AG10803 (cell line): ENCODE data around the gene OTOP2.

Source experiments
- DNase-seq: peaks from one replicate; pipeline ENCODE4 v3.0.0; 2010; ENCODE audit warnings: low read depth
- H3K4me3 ChIP-seq: 2 replicates; pipeline ENCODE4 v1.5.1; 2011; ENCODE audit warnings: mild to moderate bottlenecking, low read length, control low read depth
- TF ChIP-seq, protein P1 (sequence below): conservative IDR thresholded peaks from 2 replicates; pipeline ENCODE4 v1.5.1; 2011; ENCODE audit warnings: mild to moderate bottlenecking, low read length, control low read depth, inconsistent platforms

The OTOP2 gene

DNA sequence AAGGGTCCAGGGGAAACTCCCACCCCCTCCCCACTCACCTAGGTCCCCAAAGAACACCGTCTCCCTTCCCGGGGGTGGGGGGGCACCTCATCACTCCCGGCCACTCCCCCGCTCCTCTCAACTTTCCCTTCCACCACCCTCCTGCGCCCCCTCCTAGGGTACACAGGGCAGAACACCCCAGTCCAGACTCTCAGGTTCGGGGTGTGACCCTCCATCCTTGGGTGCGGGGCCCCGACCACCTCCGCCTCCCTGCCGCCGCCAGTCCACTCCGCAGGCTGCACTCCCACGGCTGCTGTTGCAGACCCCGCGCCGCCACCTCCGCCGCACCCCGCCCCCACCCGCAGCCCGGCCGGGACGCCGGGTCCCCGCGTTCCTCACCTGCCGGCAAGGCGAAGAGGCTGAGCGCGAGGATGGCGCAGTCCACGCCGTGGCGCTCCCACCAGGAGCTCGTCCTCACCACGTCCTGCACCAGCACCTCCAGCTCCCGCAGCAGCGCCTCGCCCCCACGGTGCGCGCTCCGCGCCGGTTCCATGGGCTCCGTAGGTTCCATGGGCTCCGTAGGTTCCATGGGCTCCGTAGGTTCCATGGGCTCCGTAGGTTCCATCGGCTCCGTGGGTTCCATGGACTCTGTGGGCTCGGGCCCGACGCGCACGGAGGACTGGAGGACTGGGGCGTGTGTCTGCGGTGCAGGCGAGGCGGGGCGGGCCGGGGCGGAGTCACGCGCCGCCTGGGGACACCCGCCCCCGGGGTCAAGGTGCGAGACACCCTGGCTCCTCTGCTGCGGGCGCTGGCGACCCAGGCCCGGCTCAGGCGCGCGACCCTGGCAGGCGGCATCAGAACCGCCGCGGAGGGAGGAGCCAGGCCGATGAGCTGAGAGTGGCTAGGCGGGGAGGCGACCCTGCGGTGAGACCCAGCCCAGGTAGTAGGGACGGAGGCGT is 30.8 kb upstream of the OTOP2 start, which contains the start of gene FADS6:
TSS of gene FADS6 (minus strand) at position 660 of the 938 bp plus-strand sequence. CDS start at position 622, 38 bp downstream.
- DNase-seq: no peak

DNA sequence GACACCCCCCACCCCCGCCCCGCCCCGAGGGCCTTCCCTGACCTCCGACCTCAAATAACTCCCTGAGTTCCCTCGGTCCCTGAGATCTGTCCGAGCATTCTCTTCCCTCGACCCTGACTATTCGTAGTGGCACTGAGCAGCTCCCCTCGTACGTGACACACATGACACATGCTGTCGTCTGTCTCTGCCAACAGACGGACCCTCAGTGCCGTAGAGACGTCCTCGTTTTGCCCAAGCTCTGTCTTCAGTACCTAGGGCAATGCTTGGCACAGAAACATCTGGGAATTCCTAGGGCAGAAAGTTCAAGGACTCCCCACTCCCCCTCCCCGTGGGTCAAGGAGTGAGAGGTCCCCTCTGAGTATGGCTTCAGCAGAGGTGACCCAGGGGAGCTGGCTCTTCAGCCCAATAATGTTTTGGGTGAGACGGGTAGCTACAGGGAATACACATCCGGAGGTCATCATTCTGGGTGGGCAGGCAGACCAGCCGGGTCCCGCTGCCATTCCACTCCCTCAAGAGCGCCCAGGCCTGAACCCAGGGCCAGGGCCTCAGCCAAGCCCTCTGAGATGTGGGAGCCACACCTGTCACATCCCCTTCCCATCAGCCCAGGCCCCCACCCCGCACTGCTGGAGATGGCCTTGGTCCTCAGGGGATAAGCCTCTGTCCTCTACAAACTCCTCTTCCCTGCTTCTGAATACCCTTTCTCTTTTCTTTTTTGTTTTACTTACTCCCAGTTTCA is 30.0 kb upstream of the OTOP2 start:
- no peak overlapping the region for H3K4me3 ChIP-seq
- TF ChIP-seq, protein P1, sequence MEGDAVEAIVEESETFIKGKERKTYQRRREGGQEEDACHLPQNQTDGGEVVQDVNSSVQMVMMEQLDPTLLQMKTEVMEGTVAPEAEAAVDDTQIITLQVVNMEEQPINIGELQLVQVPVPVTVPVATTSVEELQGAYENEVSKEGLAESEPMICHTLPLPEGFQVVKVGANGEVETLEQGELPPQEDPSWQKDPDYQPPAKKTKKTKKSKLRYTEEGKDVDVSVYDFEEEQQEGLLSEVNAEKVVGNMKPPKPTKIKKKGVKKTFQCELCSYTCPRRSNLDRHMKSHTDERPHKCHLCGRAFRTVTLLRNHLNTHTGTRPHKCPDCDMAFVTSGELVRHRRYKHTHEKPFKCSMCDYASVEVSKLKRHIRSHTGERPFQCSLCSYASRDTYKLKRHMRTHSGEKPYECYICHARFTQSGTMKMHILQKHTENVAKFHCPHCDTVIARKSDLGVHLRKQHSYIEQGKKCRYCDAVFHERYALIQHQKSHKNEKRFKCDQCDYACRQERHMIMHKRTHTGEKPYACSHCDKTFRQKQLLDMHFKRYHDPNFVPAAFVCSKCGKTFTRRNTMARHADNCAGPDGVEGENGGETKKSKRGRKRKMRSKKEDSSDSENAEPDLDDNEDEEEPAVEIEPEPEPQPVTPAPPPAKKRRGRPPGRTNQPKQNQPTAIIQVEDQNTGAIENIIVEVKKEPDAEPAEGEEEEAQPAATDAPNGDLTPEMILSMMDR: no peak
- DNase-seq: no peak

More for the DNA sequence above, 30.8 kb upstream of the OTOP2 start, which contains the start of gene FADS6:
- TF ChIP-seq, protein P1: no peak
- no peak within 1 kb of the TSS for H3K4me3 ChIP-seq

DNA sequence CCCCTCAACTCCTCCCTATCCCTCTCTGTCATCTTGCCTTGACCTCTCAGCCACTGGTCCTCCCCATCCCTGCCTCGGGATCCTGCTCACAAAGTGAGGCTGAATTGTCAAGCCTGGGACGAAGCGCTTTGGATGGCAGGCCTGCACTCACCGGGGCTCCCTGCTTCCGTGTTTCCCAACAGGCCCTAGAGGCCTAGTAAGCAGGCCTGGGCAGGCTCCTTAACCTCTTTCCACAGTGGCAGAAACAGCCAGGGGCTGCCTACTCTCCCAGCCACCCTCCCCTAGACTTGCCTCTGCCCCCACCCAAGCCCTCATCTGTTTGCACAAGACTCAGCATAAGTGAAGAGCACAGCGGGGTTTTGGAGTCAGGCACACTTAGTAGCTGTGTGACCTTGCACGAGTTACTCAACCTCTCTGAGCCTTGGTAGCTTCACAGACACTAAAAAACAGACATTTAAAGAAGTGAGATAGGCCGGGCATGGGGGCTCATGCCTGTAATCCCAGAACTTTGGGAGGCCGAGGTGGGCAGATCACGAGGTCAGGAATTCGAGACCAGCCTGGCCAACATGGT is 25.6 kb upstream of the OTOP2 start:
- no peak for DNase-seq

DNA sequence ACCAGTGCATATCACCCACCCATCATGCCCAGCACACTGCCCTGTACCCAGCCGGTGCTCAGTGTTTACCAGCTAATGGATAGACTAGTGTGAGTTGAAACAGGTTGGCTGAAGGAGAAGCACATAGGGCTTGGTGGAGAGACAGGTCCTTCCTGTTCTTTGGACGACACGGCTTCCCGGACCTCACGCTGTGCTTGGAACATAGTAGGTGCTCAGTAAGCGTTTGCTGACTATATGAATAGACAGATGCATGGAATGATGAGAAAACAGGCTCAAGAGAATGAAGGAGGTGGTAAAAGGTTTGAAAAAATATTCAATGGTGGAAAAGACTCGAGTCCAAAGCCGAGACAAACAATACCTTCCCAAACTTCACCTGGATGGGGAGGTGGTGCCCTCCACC is 23.9 kb upstream of the OTOP2 start:
- no peak overlapping the region for H3K4me3 ChIP-seq
- TF ChIP-seq, protein P1: no peak
- DNase-seq: no peak

More for the DNA sequence above, 25.6 kb upstream of the OTOP2 start:
- no peak overlapping the region for H3K4me3 ChIP-seq
- TF ChIP-seq, protein P1: no peak

DNA sequence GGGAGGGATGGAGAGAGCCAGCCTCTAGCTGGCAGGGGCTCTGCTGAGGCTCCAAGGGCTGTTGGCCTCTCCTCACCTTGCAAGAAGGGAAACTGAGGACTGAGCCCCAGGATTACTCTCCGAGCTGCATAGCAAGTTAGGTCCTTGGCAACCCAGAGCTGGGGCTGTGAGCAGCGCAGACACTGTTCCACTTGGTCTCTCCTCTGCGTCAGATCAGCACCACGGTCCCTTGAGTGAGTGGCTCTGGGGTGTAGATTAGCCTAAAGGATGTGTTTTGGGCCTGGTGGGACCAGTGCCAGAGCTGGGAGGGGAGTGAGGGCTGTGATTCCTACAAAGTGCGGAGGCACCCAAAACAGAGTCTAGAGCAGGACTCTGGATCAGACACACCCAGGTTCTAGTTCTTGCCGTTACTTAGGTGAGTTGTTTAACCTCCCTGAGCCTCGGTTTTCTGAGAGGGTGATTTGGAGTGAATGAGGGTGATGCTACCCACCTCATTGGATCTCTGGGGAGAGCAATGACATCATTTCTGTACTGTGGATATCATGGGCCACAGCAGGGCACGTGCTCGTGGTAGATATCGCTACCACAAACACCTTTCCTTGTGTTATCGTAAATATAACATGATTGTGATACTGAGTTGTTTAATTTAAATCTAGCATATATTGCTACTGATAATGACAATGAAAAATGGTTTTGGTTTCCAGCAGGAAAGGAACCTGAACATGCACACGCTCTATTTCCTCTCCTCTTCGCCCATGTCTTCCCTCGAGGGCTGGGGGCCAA is 22.5 kb upstream of the OTOP2 start:
- TF ChIP-seq, protein P1: no peak
- DNase-seq: no peak
- H3K4me3 ChIP-seq: no peak overlapping the region

DNA sequence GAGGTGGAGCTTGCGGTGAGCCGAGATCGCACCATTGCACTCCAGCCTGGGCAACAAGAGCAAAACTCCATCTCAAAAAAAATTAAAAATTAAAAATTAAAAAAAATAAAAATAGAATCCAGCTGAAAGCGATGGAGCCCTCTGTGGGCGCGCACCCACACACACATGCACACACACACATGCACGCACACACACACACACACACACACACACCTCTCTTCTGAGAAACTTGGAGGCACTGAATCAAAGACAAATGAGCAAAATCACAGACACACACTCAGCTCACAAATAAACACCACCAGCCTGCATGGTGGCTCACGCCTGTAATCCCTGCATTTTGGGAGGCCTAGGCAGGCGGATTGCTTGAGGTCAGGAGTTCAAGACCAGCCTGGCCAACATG is 21.0 kb upstream of the OTOP2 start:
- no peak for DNase-seq
- no peak overlapping the region for H3K4me3 ChIP-seq
- TF ChIP-seq, protein P1: no peak
